WTC11 (cell line): ENCODE measurements around the gene SCEL. TPM values are rescaled to one million over a fixed set of nuclear protein-coding genes. Genes with fewer than 3 reads are reported as not detected.
"Not testable (repeated sequence)": the region's sequence is repeated elsewhere in the genome, so short reads cannot be mapped to it uniquely, and the experiment has no call there.

Source experiments
- ATAC-seq: fragments of 200-7000 bp; cut with Tn5 transposase; 2 replicates; pipeline ENCODE4 v1.10.0; 2021; ENCODE audit warnings: mild to moderate bottlenecking, moderate library complexity
- CTCF ChIA-PET: fragments of 300-600 bp; sonication (Branson Sonifier 250); formaldehyde crosslinking; loops from one replicate; lab custom pipeline; 2021; ENCODE audit warnings: antibody characterized with exemption; lab: Charles Lee
- POLR2A ChIA-PET: fragments of 350-600 bp; sonication (Branson Sonifier 250); formaldehyde crosslinking; loops from one replicate; lab custom pipeline; 2021; ENCODE audit warnings: antibody characterized with exemption; lab: Charles Lee
- DNase-seq: peaks from one replicate; pipeline ENCODE4 v3.0.0; 2021; ENCODE audit warnings: low spot score
- H3K27ac Mint-ChIP-seq: 2 replicates; pipeline ENCODE4 v1.8.0; 2021; ENCODE audit warnings: mixed read lengths
- H3K27me3 Mint-ChIP-seq: 2 replicates; pipeline ENCODE4 v1.8.0; 2021; ENCODE audit warnings: low read depth, mild to moderate bottlenecking, moderate library complexity, mixed read lengths
- H3K36me3 Mint-ChIP-seq: 2 replicates; pipeline ENCODE4 v1.8.0; 2021; ENCODE audit warnings: mixed read lengths
- H3K4me1 Mint-ChIP-seq: 2 replicates; pipeline ENCODE4 v1.8.0; 2022; ENCODE audit warnings: mixed read lengths
- H3K4me3 Mint-ChIP-seq: 2 replicates; pipeline ENCODE4 v1.8.0; 2021; ENCODE audit warnings: mild to moderate bottlenecking, moderate library complexity, mixed read lengths
- H3K9me3 Mint-ChIP-seq: 2 replicates; pipeline ENCODE4 v1.8.0; 2021; ENCODE audit warnings: mixed read lengths
- CREB1 ChIP-seq: sonication (generic); formaldehyde crosslinking; IDR thresholded peaks from 2 replicates; pipeline ENCODE4 v1.8.0; 2023; ENCODE audit warnings: mild to moderate bottlenecking, missing genetic modification reagents
- CTCF ChIP-seq: fragments of 200-600 bp; IDR thresholded peaks from 2 replicates; pipeline ENCODE4 v1.8.0; 2022; ENCODE audit warnings: antibody characterized with exemption
- GABPB1 ChIP-seq: sonication (generic); formaldehyde crosslinking; IDR thresholded peaks from 2 replicates; pipeline ENCODE4 v1.8.1; 2023; ENCODE audit warnings: mild to moderate bottlenecking, missing genetic modification reagents
- IRF1 ChIP-seq: sonication (generic); formaldehyde crosslinking; IDR thresholded peaks from 2 replicates; pipeline ENCODE4 v1.8.0; 2023; ENCODE audit warnings: missing genetic modification reagents
- JUN ChIP-seq: sonication (generic); formaldehyde crosslinking; IDR thresholded peaks from 2 replicates; pipeline ENCODE4 v1.8.0; 2023; ENCODE audit warnings: mild to moderate bottlenecking, missing genetic modification reagents
- MYBL2 ChIP-seq: sonication (generic); formaldehyde crosslinking; IDR thresholded peaks from 2 replicates; pipeline ENCODE4 v1.8.1; 2023; ENCODE audit warnings: mild to moderate bottlenecking, moderate library complexity, missing genetic modification reagents
- NFE2L1 ChIP-seq: sonication (generic); formaldehyde crosslinking; IDR thresholded peaks from 2 replicates; pipeline ENCODE4 v1.8.1; 2023; ENCODE audit warnings: missing genetic modification reagents
- STAT6 ChIP-seq: sonication (generic); formaldehyde crosslinking; conservative IDR thresholded peaks from 2 replicates; pipeline ENCODE4 v1.8.1; 2023; ENCODE audit warnings: mild to moderate bottlenecking, low read depth, missing genetic modification reagents, moderate library complexity
- ZNF263 ChIP-seq: sonication (generic); formaldehyde crosslinking; IDR thresholded peaks from 2 replicates; pipeline ENCODE4 v1.8.1; 2022; ENCODE audit warnings: low read depth, mild to moderate bottlenecking, moderate library complexity, missing genetic modification reagents
- ZNF396 ChIP-seq: fragments of 250-450 bp; sonication (Bioruptor Pico); IDR thresholded peaks from 2 replicates; pipeline ENCODE4 v1.8.0; 2021; ENCODE audit warnings: mild to moderate bottlenecking, moderate library complexity, borderline replicate concordance
- ZNF423 ChIP-seq: fragments of 250-450 bp; sonication (Bioruptor Pico); IDR thresholded peaks from 2 replicates; pipeline ENCODE4 v2.1.2; 2022; ENCODE audit warnings: mild to moderate bottlenecking, moderate library complexity
- ZNF512 ChIP-seq: sonication (generic); formaldehyde crosslinking; IDR thresholded peaks from 2 replicates; pipeline ENCODE4 v1.8.1; 2022; ENCODE audit warnings: missing genetic modification reagents, borderline replicate concordance
- total RNA-seq: library from RNA; stranded (reverse); gene quantifications from 3 replicates; pipeline ENCODE4 v1.2.3, GENCODE V29; 2021
- TF ChIP-seq, protein P1 (sequence below): fragments of 250-450 bp; sonication (Bioruptor Pico); IDR thresholded peaks from 2 replicates; pipeline ENCODE4 v1.8.0; 2021; ENCODE audit warnings: mild to moderate bottlenecking
- TF ChIP-seq, protein P2 (sequence below): fragments of 250-450 bp; sonication (Bioruptor Pico); IDR thresholded peaks from 2 replicates; pipeline ENCODE4 v1.9.0; 2021; ENCODE audit warnings: moderate library complexity, mild to moderate bottlenecking, inconsistent platforms, borderline replicate concordance
- TF ChIP-seq, protein P3 (sequence below): sonication (generic); formaldehyde crosslinking; IDR thresholded peaks from 2 replicates; pipeline ENCODE4 v1.8.1; 2023; ENCODE audit warnings: mild to moderate bottlenecking, missing genetic modification reagents, moderate library complexity

The SCEL gene
- total RNA-seq, 1 experiment from 2014 or later, result not detected

DNA sequence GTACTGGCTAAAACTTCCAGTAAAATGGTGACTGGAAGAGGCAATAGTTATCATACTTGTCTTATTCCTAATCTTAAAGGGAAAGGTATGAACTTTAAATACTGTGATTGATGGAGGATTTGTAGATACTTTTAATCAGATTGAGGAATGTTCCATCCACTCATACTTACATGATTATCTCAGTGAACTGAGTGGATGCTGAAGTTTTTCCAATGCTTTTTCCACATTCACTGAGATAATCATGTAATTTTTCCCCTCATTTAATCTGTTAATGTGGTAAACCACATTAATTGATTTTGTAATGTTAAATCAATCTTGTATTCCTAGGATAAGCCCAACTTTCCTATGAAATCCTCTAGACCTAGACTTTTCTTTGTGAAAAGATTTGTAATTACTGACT lies 17.2 kb upstream of the SCEL start:
- TF ChIP-seq ZNF512 (CRISPR knock-in tag) (no peak), GABPB1 (CRISPR knock-in tag) (no peak), STAT6 (CRISPR knock-in tag) (no peak)
- POLR2A ChIA-PET, result no interaction called here

GRCh38 chr13:77519396-77519795 lies 16.1 kb upstream of the SCEL start:
- H3K9me3 Mint-ChIP-seq, CTCF ChIA-PET, ATAC-seq, DNase-seq, H3K27me3 Mint-ChIP-seq, H3K4me3 Mint-ChIP-seq, H3K27ac Mint-ChIP-seq, H3K36me3 Mint-ChIP-seq, POLR2A ChIA-PET: not testable (repeated sequence)
- peaks cover 19% of the 10 kb centered on the region for H3K4me1 Mint-ChIP-seq

More for the DNA sequence above, 17.2 kb upstream of the SCEL start:
- Mint-ChIP-seq H3K4me3 (no peak overlapping the region), H3K36me3 (no peaks in the 10 kb centered on the region), H3K27ac (no peak overlapping the region), H3K27me3 (no peaks in the 10 kb centered on the region), H3K4me1 (peaks cover 19% of the 10 kb centered on the region), H3K9me3 (peaks cover 4% of the 10 kb centered on the region)
- ATAC-seq (no peak), DNase-seq (no peak)
- CTCF ChIA-PET, result no interaction called here

- Mint-ChIP-seq H3K27me3 (no peaks in the 10 kb centered on the region), H3K36me3 (no peaks in the 10 kb centered on the region), H3K27ac (no peak overlapping the region), H3K4me1 (peaks cover 19% of the 10 kb centered on the region), H3K4me3 (no peak overlapping the region), H3K9me3 (peaks cover 4% of the 10 kb centered on the region)
- ChIA-PET POLR2A (no interaction called here), CTCF (no interaction called here)
- no peak for ATAC-seq
- no peak for TF ChIP-seq ZNF396
- no peak for TF ChIP-seq ZNF423 (CRISPR knock-in tag)
- TF ChIP-seq, protein P1, sequence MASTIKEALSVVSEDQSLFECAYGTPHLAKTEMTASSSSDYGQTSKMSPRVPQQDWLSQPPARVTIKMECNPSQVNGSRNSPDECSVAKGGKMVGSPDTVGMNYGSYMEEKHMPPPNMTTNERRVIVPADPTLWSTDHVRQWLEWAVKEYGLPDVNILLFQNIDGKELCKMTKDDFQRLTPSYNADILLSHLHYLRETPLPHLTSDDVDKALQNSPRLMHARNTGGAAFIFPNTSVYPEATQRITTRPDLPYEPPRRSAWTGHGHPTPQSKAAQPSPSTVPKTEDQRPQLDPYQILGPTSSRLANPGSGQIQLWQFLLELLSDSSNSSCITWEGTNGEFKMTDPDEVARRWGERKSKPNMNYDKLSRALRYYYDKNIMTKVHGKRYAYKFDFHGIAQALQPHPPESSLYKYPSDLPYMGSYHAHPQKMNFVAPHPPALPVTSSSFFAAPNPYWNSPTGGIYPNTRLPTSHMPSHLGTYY (CRISPR knock-in tag), result no peak
- TF ChIP-seq, protein P2, sequence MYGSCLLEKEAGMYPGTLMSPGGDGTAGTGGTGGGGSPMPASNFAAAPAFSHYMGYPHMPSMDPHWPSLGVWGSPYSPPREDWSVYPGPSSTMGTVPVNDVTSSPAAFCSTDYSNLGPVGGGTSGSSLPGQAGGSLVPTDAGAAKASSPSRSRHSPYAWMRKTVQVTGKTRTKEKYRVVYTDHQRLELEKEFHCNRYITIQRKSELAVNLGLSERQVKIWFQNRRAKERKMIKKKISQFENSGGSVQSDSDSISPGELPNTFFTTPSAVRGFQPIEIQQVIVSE (CRISPR knock-in tag), result no peak
- no peak for TF ChIP-seq IRF1 (CRISPR knock-in tag)
- no peak for TF ChIP-seq CTCF
- TF ChIP-seq, protein P3, sequence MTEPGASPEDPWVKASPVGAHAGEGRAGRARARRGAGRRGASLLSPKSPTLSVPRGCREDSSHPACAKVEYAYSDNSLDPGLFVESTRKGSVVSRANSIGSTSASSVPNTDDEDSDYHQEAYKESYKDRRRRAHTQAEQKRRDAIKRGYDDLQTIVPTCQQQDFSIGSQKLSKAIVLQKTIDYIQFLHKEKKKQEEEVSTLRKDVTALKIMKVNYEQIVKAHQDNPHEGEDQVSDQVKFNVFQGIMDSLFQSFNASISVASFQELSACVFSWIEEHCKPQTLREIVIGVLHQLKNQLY (CRISPR knock-in tag), result no peak
- TF ChIP-seq ZNF263 (CRISPR knock-in tag), result no peak
- TF ChIP-seq CREB1 (CRISPR knock-in tag), result no peak
- no peak for TF ChIP-seq MYBL2 (CRISPR knock-in tag)
- no peak for TF ChIP-seq NFE2L1
- no peak for TF ChIP-seq JUN (CRISPR knock-in tag)
- no peak for DNase-seq
Measured at GRCh38 chr13:77519808-77520207, 15.7 kb upstream of the SCEL start.
